ENCODE results near the gene CD99. TPM values are rescaled to one million over a fixed set of nuclear protein-coding genes. Genes with fewer than 3 reads are reported as not detected.

The CD99 gene
- total and polyA plus RNA-seq, 4 donors: 49.9 to 165 (median 102) TPM

GRCh38 chrX:2642791-2643190 lies 48.3 kb upstream of the CD99 start:
- Histone ChIP-seq H3K36me3 (ENCODE audit: control insufficient read depth in 4 of 4, insufficient read depth in 3 of 4, low read depth in 1 of 4, low read length in 3 of 4) (no peaks in the 10 kb centered on the region), H3K9me3 (ENCODE audit: control insufficient read depth in 4 of 4, low read length in 3 of 4) (no peaks in the 10 kb centered on the region), H3K4me1 (ENCODE audit: control insufficient read depth in 4 of 4, insufficient read depth in 4 of 4, low read length in 3 of 4) (no peaks in the 10 kb centered on the region), H3K27me3 (ENCODE audit: control insufficient read depth in 4 of 4, insufficient read depth in 4 of 4, low read length in 3 of 4) (no peaks in the 10 kb centered on the region), H3K4me3 (ENCODE audit: low read depth in 1 of 3, low read length in 3 of 3) (no peak overlapping the region), H3K27ac (ENCODE audit: low read depth in 1 of 2, low read length in 2 of 2) (no peak overlapping the region), H3K9ac (ENCODE audit: low read depth in 1 of 2, low read length in 2 of 2) (no peak overlapping the region)
- no peak for DNase-seq (ENCODE audit: low spot score)
- TF ChIP-seq RXRA (IDR thresholded peaks at IDR 0.05) (no peak), CTCF (IDR thresholded peaks at IDR 0.05; ENCODE audit: low read depth, low read length, missing input control) (no peak), NR2F2 (IDR thresholded peaks at IDR 0.05) (no peak), ZBTB33 (IDR thresholded peaks at IDR 0.05) (no peak), SP1 (IDR thresholded peaks at IDR 0.05) (no peak)
- TF ChIP-seq, protein P1, sequence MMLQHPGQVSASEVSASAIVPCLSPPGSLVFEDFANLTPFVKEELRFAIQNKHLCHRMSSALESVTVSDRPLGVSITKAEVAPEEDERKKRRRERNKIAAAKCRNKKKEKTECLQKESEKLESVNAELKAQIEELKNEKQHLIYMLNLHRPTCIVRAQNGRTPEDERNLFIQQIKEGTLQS (IDR thresholded peaks at IDR 0.05): no peak
- 89% methylated on average over 10 of the region's 10 CpGs for WGBS

- no peaks in the 10 kb centered on the region for H3K9me3 ChIP-seq (ENCODE audit: control insufficient read depth in 4 of 4, low read length in 3 of 4)
- no peaks in the 10 kb centered on the region for H3K27me3 ChIP-seq (ENCODE audit: control insufficient read depth in 4 of 4, insufficient read depth in 4 of 4, low read length in 3 of 4)
- no peak overlapping the region for H3K27ac ChIP-seq (ENCODE audit: low read depth in 1 of 2, low read length in 2 of 2)
- TF ChIP-seq YY1 (IDR thresholded peaks at IDR 0.05) (no peak), REST (IDR thresholded peaks at IDR 0.05) (no peak), RAD21 (IDR thresholded peaks at IDR 0.05) (no peak), GABPA (IDR thresholded peaks at IDR 0.05 in 1 of 2, conservative IDR thresholded peaks at IDR 0.05 in 1 of 2) (no peak), HNF4A (conservative IDR thresholded peaks at IDR 0.05) (no peak), EGR1 (IDR thresholded peaks at IDR 0.05; ENCODE audit: low read depth in 2 of 2) (no peak), RXRA (IDR thresholded peaks at IDR 0.05) (no peak), SP1 (IDR thresholded peaks at IDR 0.05) (no peak)
- no peaks in the 10 kb centered on the region for H3K36me3 ChIP-seq (ENCODE audit: control insufficient read depth in 4 of 4, insufficient read depth in 3 of 4, low read depth in 1 of 4, low read length in 3 of 4)
- 93% methylated on average over 1 of the region's 1 CpG for WGBS
- no peak overlapping the region for H3K4me3 ChIP-seq (ENCODE audit: low read depth in 1 of 3, low read length in 3 of 3)
- no peaks in the 10 kb centered on the region for H3K4me1 ChIP-seq (ENCODE audit: control insufficient read depth in 4 of 4, insufficient read depth in 4 of 4, low read length in 3 of 4)
- H3K9ac ChIP-seq (ENCODE audit: low read depth in 1 of 2, low read length in 2 of 2): no peak overlapping the region
- no peak for DNase-seq (ENCODE audit: low spot score)
Observed at GRCh38 chrX:2643880-2644279, 47.2 kb upstream of the CD99 start.

All from liver (tissue), 9 donors.